GM21423 (cell line): ENCODE results near the gene TECPR2.
A peak's percentile ranks its signal among the peaks of the same experiment; 100 is the strongest.
"Not testable (repeated sequence)": the region's sequence is repeated elsewhere in the genome, so short reads cannot be mapped to it uniquely, and the experiment has no call there.

Source experiments
- ATAC-seq: cut with Tn5 transposase; IDR thresholded peaks from one replicate; pipeline ENCODE4 v1.9.1; 2021; ENCODE audit warnings: mild to moderate bottlenecking, moderate library complexity; ENCODE audit not compliant: unreplicated experiment

The TECPR2 gene

GRCh38 chr14:102362545-102363181, at the start of gene TECPR2, which contains the start of gene CINP:
TECPR2 (plus strand) TSS chr14:102362941; CDS start chr14:102376722, 13,781 bp downstream.
CINP (minus strand) TSS chr14:102362890; CDS start chr14:102362851, 39 bp downstream.
- peak; percentile 86 for ATAC-seq

GRCh38 chr14:102314242-102315011, 48.3 kb upstream of the TECPR2 start:
- peak; percentile 51 for ATAC-seq

GRCh38 chr14:102315121-102315520, 47.6 kb upstream of the TECPR2 start:
- no peak for ATAC-seq

- no peak for ATAC-seq
These were observed 46.4 kb upstream of the TECPR2 start for GRCh38 chr14:102316338-102316742.

GRCh38 chr14:102316743-102317563, 45.8 kb upstream of the TECPR2 start:
- ATAC-seq = peak; percentile 61

- ATAC-seq = no peak
These were observed 45.0 kb upstream of the TECPR2 start for GRCh38 chr14:102317564-102318248.

- no peak for ATAC-seq
These were observed 43.9 kb upstream of the TECPR2 start for GRCh38 chr14:102318781-102319276.

GRCh38 chr14:102319351-102320032, 43.2 kb upstream of the TECPR2 start, which contains the start of gene ZNF839:
ZNF839 (plus strand) TSS chr14:102319746; CDS start chr14:102319766, 20 bp downstream.
- ATAC-seq = peak; percentile 55

GRCh38 chr14:102320033-102320660, 42.6 kb upstream of the TECPR2 start:
- peak; percentile 7 for ATAC-seq

GRCh38 chr14:102320671-102321455, 41.9 kb upstream of the TECPR2 start:
- ATAC-seq = no peak

- no peak for ATAC-seq
These were observed 41.0 kb upstream of the TECPR2 start for GRCh38 chr14:102321456-102322422.

- no peak for ATAC-seq
These were observed 39.6 kb upstream of the TECPR2 start for GRCh38 chr14:102323102-102323501.

GRCh38 chr14:102325791-102326345, 36.9 kb upstream of the TECPR2 start:
- no peak for ATAC-seq

GRCh38 chr14:102326583-102326982, 36.2 kb upstream of the TECPR2 start:
- ATAC-seq = no peak

- not testable (repeated sequence) for ATAC-seq
These were observed 33.4 kb upstream of the TECPR2 start for GRCh38 chr14:102329381-102329780.

- ATAC-seq = no peak
These were observed 31.9 kb upstream of the TECPR2 start for GRCh38 chr14:102330806-102331205.

GRCh38 chr14:102333390-102333789, 29.4 kb upstream of the TECPR2 start:
- ATAC-seq = no peak
